ENCODE measurements around the gene AFF3. TPM values are rescaled to one million over a fixed set of nuclear protein-coding genes. Genes with fewer than 3 reads are reported as not detected.
"Not testable (repeated sequence)": the region's sequence is repeated elsewhere in the genome, so short reads cannot be mapped to it uniquely, and the experiment has no call there.

The AFF3 gene
- polyA plus RNA-seq, 1 donor = 3.9 TPM

GRCh38 chr2:100148883-100149282 is 6.5 kb upstream of the AFF3 start:
- DNase-seq = no peak

GRCh38 chr2:100146657-100146960 is 4.2 kb upstream of the AFF3 start:
- no peak for DNase-seq

GRCh38 chr2:100145893-100146656 is 3.7 kb upstream of the AFF3 start:
- DNase-seq = no peak

GRCh38 chr2:100143286-100143685 is 896 bp upstream of the AFF3 start:
- DNase-seq = no peak

- no peak for DNase-seq
These were observed 484 bp downstream of the AFF3 start for GRCh38 chr2:100141906-100142305.

GRCh38 chr2:100140582-100140981 is 1.8 kb downstream of the AFF3 start:
- peak; percentile 15 for DNase-seq

DNA sequence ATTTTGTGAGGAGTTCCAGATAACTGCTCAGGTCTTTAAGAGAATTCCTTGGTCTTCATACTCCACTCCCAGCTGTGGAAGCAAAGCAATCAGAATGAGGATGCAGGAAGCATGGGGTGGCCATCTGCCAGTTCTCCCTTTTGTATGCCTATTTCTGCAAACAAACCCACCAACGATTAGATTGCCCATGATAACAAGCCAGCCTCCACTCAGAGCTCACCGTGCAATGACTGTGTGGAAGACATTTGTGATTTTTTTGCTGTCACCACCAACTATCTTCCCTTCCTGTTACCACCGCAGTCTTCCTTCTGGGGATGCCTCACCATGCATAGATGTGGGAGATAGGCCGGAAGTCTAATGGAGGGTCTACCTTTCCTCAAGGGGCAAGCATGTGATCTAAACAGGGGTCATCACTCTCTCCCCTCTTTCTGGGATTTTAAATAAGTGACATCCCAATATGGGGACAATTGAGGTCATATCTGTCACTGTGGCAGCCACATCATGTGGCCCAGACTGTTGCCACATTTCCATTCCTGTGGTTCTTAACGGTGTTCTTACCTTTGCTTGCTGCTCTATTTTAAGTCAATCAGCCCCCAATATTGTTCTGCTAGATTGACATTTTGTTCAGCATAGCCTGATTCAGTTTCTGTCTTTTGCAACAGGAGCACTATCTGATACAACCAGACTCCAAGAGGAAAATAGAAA is 4.4 kb downstream of the AFF3 start:
- DNase-seq = no peak

- DNase-seq = no peak
These were observed 5.1 kb downstream of the AFF3 start for GRCh38 chr2:100137318-100137717.

DNA sequence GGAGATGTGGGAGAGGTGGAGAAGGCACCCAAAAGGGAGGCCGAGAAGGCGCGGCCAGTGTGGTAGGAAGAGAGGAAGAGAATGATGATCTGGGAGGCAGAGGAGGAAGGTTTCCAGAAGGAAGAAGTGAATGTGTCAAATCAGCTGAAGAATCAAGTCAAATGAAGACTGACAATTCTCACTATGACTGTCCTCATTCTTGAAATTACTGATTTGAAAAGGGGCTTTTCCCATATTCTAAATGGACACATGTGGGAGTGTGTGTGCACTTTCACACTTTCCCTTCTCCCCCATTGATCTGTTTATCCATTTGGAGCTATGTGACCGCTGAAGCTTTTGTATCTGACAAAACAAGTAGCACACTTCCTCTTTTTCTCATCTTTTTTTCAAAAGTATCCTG is 6.1 kb downstream of the AFF3 start:
- DNase-seq = no peak

DNA sequence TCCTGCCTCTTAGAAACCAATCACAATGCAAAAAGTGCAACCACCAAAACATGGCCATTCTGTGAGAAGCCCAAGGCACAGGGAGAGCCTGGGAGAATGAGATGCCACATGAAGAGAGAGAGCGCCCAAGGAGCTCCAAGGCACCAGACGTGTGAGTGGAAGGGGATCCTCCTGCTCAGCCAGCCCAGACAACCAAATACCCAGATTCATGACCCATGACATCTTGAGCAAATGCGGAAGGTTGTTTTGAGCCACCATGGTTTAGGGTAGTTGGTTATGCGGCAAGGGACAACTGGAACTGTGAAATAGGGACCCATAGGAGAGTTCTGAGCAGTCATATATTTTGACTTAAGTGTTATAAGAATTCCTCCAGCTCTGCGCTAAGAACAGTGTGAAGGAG is 7.0 kb downstream of the AFF3 start:
- no peak for DNase-seq

- no peak for DNase-seq
These were observed 11.6 kb downstream of the AFF3 start for GRCh38 chr2:100130595-100131391.

- DNase-seq = no peak
These were observed 15.4 kb downstream of the AFF3 start for GRCh38 chr2:100126897-100127401.

GRCh38 chr2:100126201-100126600 is 16.2 kb downstream of the AFF3 start:
- DNase-seq = no peak

- DNase-seq = no peak
These were observed 16.8 kb downstream of the AFF3 start for GRCh38 chr2:100125626-100126025.

- no peak for DNase-seq
These were observed 17.6 kb downstream of the AFF3 start for GRCh38 chr2:100124761-100125160.

DNA sequence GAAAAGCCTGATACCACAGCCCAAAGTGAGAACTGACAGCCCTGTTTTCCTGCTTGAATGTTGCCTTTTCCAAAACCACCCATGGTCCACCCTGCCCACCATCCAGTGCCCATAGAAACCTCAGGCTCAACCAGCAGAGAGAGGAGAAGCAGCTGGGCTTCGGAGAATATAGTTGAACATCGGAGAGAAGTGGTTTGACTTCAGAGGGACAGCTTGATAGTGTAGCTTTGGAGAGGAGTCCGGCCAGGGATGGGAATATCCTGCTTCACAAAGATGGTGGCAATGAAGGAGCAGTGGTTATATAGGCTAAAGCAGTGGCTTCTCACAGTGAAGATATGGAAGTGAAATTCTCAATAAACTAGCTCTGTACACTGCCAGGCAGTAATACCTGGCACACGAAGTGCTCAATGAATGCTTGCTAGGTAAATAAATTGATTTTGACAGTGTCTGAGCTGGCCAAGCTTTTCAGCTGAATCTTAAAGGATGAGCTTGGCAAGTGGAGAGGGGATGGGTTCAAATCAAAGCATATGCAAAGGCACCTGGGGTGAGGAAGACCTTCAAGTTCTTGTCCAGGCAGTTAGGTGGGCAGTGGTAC is 21.2 kb downstream of the AFF3 start:
- DNase-seq = no peak

DNA sequence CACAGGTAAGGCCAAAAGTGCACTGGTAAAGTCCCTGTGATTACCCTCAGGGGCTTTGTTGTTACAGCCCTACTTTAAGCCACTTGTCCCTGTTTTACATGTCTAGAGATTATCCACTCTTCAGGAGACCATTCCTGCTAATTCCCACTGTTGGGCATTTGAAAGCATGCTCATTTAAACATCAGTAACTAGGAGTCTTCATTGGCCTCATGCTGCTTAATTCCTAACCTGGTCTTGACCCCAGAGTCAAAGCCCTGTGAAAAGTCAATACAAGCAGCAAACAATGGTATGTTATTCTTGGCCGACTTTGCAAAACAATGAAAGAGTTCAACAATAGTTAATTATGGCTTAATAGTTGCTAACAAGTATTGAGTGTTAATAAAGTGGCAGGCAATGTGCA is 23.2 kb downstream of the AFF3 start:
- DNase-seq = no peak

DNA sequence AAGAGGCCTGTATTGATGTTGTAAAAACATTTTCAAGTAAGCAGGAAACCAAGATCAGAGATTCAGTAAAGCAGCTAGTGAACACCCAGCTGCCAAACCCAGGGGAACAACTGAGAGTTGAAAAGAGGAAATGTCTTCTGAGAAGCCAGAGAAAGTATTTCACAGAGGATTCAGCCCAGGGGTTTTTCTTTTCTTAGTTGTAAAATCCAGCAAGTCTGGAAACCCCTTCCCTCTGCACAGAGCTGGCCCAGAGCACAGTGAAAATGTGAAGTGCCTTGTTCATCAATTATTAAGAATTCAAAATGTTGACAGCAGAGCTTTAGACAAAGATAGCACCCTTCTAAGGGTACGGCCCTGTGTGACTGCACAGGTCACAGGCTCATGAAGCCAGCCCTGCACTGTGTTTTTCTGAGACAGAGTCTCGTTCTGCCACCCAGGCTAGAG is 28.4 kb downstream of the AFF3 start:
- no peak for DNase-seq

- no peak for DNase-seq
These were observed 31.8 kb downstream of the AFF3 start for GRCh38 chr2:100110614-100111000.

- no peak for DNase-seq
These were observed 32.3 kb downstream of the AFF3 start for GRCh38 chr2:100109986-100110613.

GRCh38 chr2:100108648-100109020 is 33.8 kb downstream of the AFF3 start:
- DNase-seq = not testable (repeated sequence)

- DNase-seq = no peak
These were observed 34.3 kb downstream of the AFF3 start for GRCh38 chr2:100107906-100108647.

Data from hindlimb muscle (tissue), 1 donor.